GM12878 (cell line): ENCODE data around the gene AGBL4. TPM values are rescaled to one million over a fixed set of nuclear protein-coding genes. Genes with fewer than 3 reads are reported as not detected.

Source experiments
- ATAC-seq: fragments of 200-7000 bp; cut with Tn5 transposase; 3 replicates; pipeline ENCODE4 v1.9.1; 2020; ENCODE audit warnings: mild to moderate bottlenecking, moderate library complexity
- BruUV-seq: library from RNA; stranded (reverse); fragments of 400-500 nt; replicated peaks from 2 replicates; lab custom pipeline; 2021; lab: Mats Ljungman, UMichigan
- CTCF ChIA-PET: fragments of 300-600 bp; sonication (Branson Sonifier 250); formaldehyde crosslinking; extraction: SDS; loops from one replicate; lab custom pipeline; 2021; ENCODE audit warnings: inconsistent platforms; lab: Yijun Ruan, JAX
- POLR2A ChIA-PET: fragments of 350-600 bp; formaldehyde crosslinking; extraction: SDS; loops from one replicate; lab custom pipeline; 2021; ENCODE audit warnings: inconsistent platforms; lab: Charles Lee
- RAD21 ChIA-PET: fragments of 300-600 bp; sonication (Branson Sonifier 250); formaldehyde crosslinking; loops from one replicate; lab custom pipeline; 2023; ENCODE audit warnings: antibody characterized with exemption; ENCODE audit not compliant: unreplicated experiment; lab: Charles Lee
- SMC1A ChIA-PET: fragments of 300-600 bp; sonication (Branson Sonifier 250); formaldehyde crosslinking; loops from one replicate; lab custom pipeline; 2023; ENCODE audit not compliant: unreplicated experiment, uncharacterized antibody; lab: Charles Lee
- DNase-seq: peaks from one replicate; pipeline ENCODE4 v3.0.0-alpha.2; 2011; ENCODE audit warnings: low read depth, low spot score
- FAIRE-seq: peaks from 3 replicates; lab custom pipeline; 2011; peaks lifted over from hg19 to GRCh38; lab: Jason Lieb, UNC
- H2AFZ ChIP-seq: 2 replicates; pipeline ENCODE4 v1.6.0; 2011; ENCODE audit warnings: low read depth, low read length, control low read depth; ENCODE audit not compliant: control insufficient read depth
- H3K27ac ChIP-seq: 2 replicates; pipeline ENCODE4 v1.5.1; 2011; ENCODE audit warnings: control low read depth; ENCODE audit not compliant: control insufficient read depth, insufficient read depth
- H3K27me3 ChIP-seq, 2 experiments: replicated peaks in 1 of 2; 2 replicates each; pipeline versions ENCODE4 v1.6.0 to v1.6.1; 2011; ENCODE audit warnings: low read length in 1 of 2; ENCODE audit not compliant: control insufficient read depth in 2 of 2, insufficient read depth in 2 of 2
- H3K36me3 ChIP-seq, 2 experiments: 2 replicates each; pipeline ENCODE4 v1.5.1; 2011; ENCODE audit warnings: low read length in 1 of 2; ENCODE audit not compliant: control insufficient read depth in 2 of 2, insufficient read depth in 2 of 2
- H3K4me1 ChIP-seq: 2 replicates; pipeline ENCODE4 v1.6.1; 2011; ENCODE audit warnings: mild to moderate bottlenecking, low read length, moderate library complexity, mixed read lengths; ENCODE audit not compliant: control insufficient read depth, insufficient read depth
- H3K4me2 ChIP-seq: 2 replicates; pipeline ENCODE4 v1.6.0; 2011; ENCODE audit warnings: control low read depth; ENCODE audit not compliant: control insufficient read depth, insufficient read depth
- H3K4me3 ChIP-seq: fragments of 200-600 bp; sonication (generic); 2 replicates; pipeline ENCODE4 v1.5.1; 2016
- H3K79me2 ChIP-seq: 2 replicates; pipeline ENCODE4 v1.6.0; 2011; ENCODE audit warnings: low read length; ENCODE audit not compliant: control insufficient read depth, insufficient read depth
- H3K9ac ChIP-seq: 2 replicates; pipeline ENCODE4 v1.8.0; 2011; ENCODE audit warnings: low read length, control low read depth, mixed read lengths; ENCODE audit not compliant: control insufficient read depth, insufficient read depth
- H3K9me3 ChIP-seq: replicated peaks from 3 replicates; pipeline ENCODE4 v1.5.1; 2011; ENCODE audit warnings: mild to moderate bottlenecking, low read length; ENCODE audit not compliant: control insufficient read depth, insufficient read depth
- H4K20me1 ChIP-seq: 2 replicates; pipeline ENCODE4 v1.6.0; 2011; ENCODE audit not compliant: control insufficient read depth, insufficient read depth
- CBX3 ChIP-seq: fragments of 200-600 bp; sonication (generic); IDR thresholded peaks from 2 replicates; pipeline ENCODE4 v1.6.1; 2016; ENCODE audit warnings: low read depth, borderline replicate concordance
- DPF2 ChIP-seq: fragments of 450-650 bp; IDR thresholded peaks from 2 replicates; pipeline ENCODE4 v1.6.1; 2017; ENCODE audit warnings: mild to moderate bottlenecking
- EED ChIP-seq: sonication (generic); IDR thresholded peaks from 2 replicates; pipeline ENCODE4 v1.6.1; 2016; ENCODE audit warnings: antibody characterized with exemption, low read depth
- EP300 ChIP-seq, 2 experiments: fragments of 150-350 bp in 1 of 2; IDR thresholded peaks; 2 replicates each; pipeline ENCODE4 v1.6.1; 2011 to 2012; ENCODE audit warnings: low read depth in 2 of 2, low read length in 2 of 2, borderline replicate concordance in 1 of 2, improper control_type of control experiment in 1 of 2, inconsistent platforms in 1 of 2; ENCODE audit not compliant: control insufficient read depth in 1 of 2
- ESRRA ChIP-seq: IDR thresholded peaks from 2 replicates; pipeline ENCODE4 v1.6.1; 2012; ENCODE audit warnings: mild to moderate bottlenecking, low read length, improper control_type of control experiment
- IRF3 ChIP-seq: fragments of 450-650 bp; IDR thresholded peaks from 2 replicates; pipeline ENCODE4 v1.6.1; 2014; ENCODE audit warnings: mild to moderate bottlenecking
- IRF4 ChIP-seq: IDR thresholded peaks from 2 replicates; pipeline ENCODE4 v1.6.1; 2011; ENCODE audit warnings: low read depth, low read length
- MAX ChIP-seq: IDR thresholded peaks from 2 replicates; pipeline ENCODE4 v1.6.1; 2012; ENCODE audit warnings: low read depth, low read length, improper control_type of control experiment
- MYC ChIP-seq: IDR thresholded peaks from 2 replicates; pipeline ENCODE4 v1.6.1; 2011; ENCODE audit warnings: mild to moderate bottlenecking, low read length, moderate library complexity, inconsistent platforms; ENCODE audit not compliant: insufficient read depth, insufficient replicate concordance, insufficient read length, severe bottlenecking
- POU2F2 ChIP-seq: IDR thresholded peaks from 3 replicates; pipeline ENCODE4 v1.6.1; 2011; ENCODE audit warnings: low read depth, mild to moderate bottlenecking, low read length, borderline replicate concordance
- SMAD5 ChIP-seq: IDR thresholded peaks from 2 replicates; pipeline ENCODE4 v1.6.1; 2016; ENCODE audit warnings: antibody characterized with exemption, low read depth
- WRNIP1 ChIP-seq: IDR thresholded peaks from 2 replicates; pipeline ENCODE4 v1.6.1; 2011; ENCODE audit warnings: low read depth, low read length, improper control_type of control experiment, borderline replicate concordance
- YBX1 ChIP-seq: fragments of 450-650 bp; IDR thresholded peaks from 2 replicates; pipeline ENCODE4 v1.6.1; 2016; ENCODE audit warnings: antibody characterized with exemption
- ZNF207 ChIP-seq: fragments of 450-650 bp; IDR thresholded peaks from 2 replicates; pipeline ENCODE4 v1.6.1; 2014; ENCODE audit warnings: antibody characterized with exemption, mild to moderate bottlenecking, borderline replicate concordance
- WGBS: methylation state at CpG from one replicate; pipeline ENCODE4 v1.1.6; 2016; ENCODE audit warnings: low lambda C conversion rate; ENCODE audit not compliant: insufficient replicate concordance, insufficient coverage; ENCODE audit errors: missing lambda C conversion rate; 5-methylcytosine and 5-hydroxymethylcytosine counted together
- in situ Hi-C: fragments of 300-500 bp; cut with MboI; formaldehyde crosslinking; loops from 9 replicates; pipeline ENCODE4 v1.14.3; 2018; ENCODE audit warnings: mixed read lengths
- intact Hi-C: fragments of 100-400 bp; cut with micrococcal nuclease; formaldehyde crosslinking; loops from one replicate; pipeline ENCODE4 v1.14.2; 2022; ENCODE audit not compliant: unreplicated experiment
- polyA plus RNA-seq, 11 experiments: library from polyadenylated mRNA; depleted of rRNA in 4 of 11; unstranded in 6 of 11; stranded (reverse) in 5 of 11; fragments of >200 nt; fragmentation: Nextera tagmentation in 4 of 11; fragmentation: Illumina TruSeq in 1 of 11; extraction: Ambion mirVana in 4 of 11; extraction: Trizol in 1 of 11; gene quantifications; 1 replicate in 1 of 11; 2 replicates in 10 of 11; pipeline versions ENCODE4 v1.2.1 to v1.2.3, GENCODE V29; 2011 to 2016; ENCODE audit warnings: inconsistent platforms in 2 of 11, missing spikeins in 2 of 11, low read depth in 1 of 11
- total RNA-seq, 4 experiments: library from RNA; depleted of rRNA in 3 of 4; stranded (reverse); fragments of >200 nt in 3 of 4; fragmentation: Illumina TruSeq in 1 of 4; extraction: Trizol in 1 of 4; gene quantifications; 2 replicates each; pipeline versions ENCODE4 v1.2.1 to v1.2.3, GENCODE V29; 2013 to 2021
- TF ChIP-seq, protein P1 (sequence below): IDR thresholded peaks from 2 replicates; pipeline ENCODE4 v1.6.1; 2011; ENCODE audit warnings: borderline replicate concordance, low read depth, mild to moderate bottlenecking, moderate library complexity, mixed read lengths, low read length; ENCODE audit not compliant: insufficient read depth; ENCODE audit errors: extremely low read length
- TF ChIP-seq, protein P2 (sequence below): IDR thresholded peaks from 2 replicates; pipeline ENCODE4 v1.6.1; 2012; ENCODE audit warnings: low read depth, low read length, improper control_type of control experiment

AGBL4 gene
- total and polyA plus RNA-seq, 10 of the 15 experiments (the other 5 are each of a cell fraction or from before 2014, with no cell fraction given), result 0.31 TPM; not detected in 9

DNA sequence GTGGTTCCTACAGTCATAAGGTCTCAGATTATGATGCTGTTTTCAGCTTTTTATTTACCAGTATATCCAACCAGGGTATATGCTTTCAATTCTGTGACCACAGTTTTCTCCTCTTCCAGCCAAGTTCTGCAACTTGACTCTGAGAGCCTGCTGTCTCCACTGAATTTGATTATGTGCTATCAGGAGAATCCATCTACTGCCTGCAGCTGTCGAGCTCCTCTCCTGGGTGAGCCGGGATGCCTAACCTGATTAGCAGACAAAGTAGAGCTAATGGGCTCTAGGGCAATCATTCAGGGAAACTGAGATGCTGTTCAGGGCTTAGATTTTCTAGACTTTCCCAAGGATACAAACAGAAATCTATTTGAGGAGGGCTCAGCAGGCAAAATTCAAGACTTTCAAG is 975.6 kb downstream of the AGBL4 start:
- Histone ChIP-seq H4K20me1 (no peaks in the 10 kb centered on the region), H3K27me3 (no peaks in the 10 kb centered on the region), H3K4me1 (no peaks in the 10 kb centered on the region), H3K4me3 (no peak overlapping the region), H3K9me3 (no peaks in the 10 kb centered on the region), H3K36me3 (no peaks in the 10 kb centered on the region), H3K9ac (no peak overlapping the region), H2AFZ (no peak overlapping the region), H3K4me2 (no peak overlapping the region), H3K79me2 (no peaks in the 10 kb centered on the region), H3K27ac (no peak overlapping the region)
- SMC1A ChIA-PET, result no interaction called here
- ATAC-seq (no peak), FAIRE-seq (no peak), DNase-seq (no peak)
- CTCF ChIA-PET, result no interaction called here
- no TSS peak for BruUV-seq
- 4% methylated on average over 2 of the region's 2 CpGs for WGBS
- in situ Hi-C loops, result no loop called here
- TF ChIP-seq, protein P1, sequence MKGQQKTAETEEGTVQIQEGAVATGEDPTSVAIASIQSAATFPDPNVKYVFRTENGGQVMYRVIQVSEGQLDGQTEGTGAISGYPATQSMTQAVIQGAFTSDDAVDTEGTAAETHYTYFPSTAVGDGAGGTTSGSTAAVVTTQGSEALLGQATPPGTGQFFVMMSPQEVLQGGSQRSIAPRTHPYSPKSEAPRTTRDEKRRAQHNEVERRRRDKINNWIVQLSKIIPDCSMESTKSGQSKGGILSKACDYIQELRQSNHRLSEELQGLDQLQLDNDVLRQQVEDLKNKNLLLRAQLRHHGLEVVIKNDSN, result no peak
- TF ChIP-seq CBX3, result no peak
- no peak for TF ChIP-seq EP300 (IDR thresholded peaks at IDR 0.05; ENCODE audit: borderline replicate concordance in 1 of 2, control insufficient read depth in 1 of 2, low read depth in 2 of 2, low read length in 2 of 2)
- TF ChIP-seq WRNIP1, result no peak
- TF ChIP-seq EED, result no peak
- intact Hi-C loops, result loop anchor here (10.0 kb wide), 1 partner anchor 377 kb away; no protein-coding TSS in a partner anchor
- RAD21 ChIA-PET, result no interaction called here
- POLR2A ChIA-PET, result no interaction called here

DNA sequence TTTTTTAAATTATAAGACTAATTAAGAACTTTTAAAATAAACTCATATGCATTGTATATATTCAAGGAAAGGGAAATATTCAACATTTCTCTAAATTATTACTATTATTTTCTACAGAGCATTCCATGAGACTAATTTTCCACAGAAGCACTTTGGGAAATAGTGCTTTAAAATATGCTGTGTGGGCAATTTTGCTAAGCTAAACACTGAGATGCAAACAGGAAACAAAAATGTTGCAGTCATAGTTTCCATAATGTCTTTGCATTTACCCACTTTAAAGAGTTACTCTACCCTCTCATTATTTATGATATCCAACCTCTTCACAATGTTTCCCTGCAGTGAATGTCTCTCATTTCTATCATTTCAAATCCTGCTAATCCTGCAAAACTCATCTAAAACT is 977.4 kb downstream of the AGBL4 start:
- ChIA-PET POLR2A (no interaction called here), RAD21 (no interaction called here), CTCF (no interaction called here), SMC1A (no interaction called here)
- Histone ChIP-seq H3K4me3 (no peak overlapping the region), H3K4me2 (no peak overlapping the region), H4K20me1 (no peaks in the 10 kb centered on the region), H3K36me3 (no peaks in the 10 kb centered on the region), H3K79me2 (no peaks in the 10 kb centered on the region), H3K4me1 (no peaks in the 10 kb centered on the region), H3K27ac (no peak overlapping the region), H3K27me3 (no peaks in the 10 kb centered on the region), H3K9ac (no peak overlapping the region), H3K9me3 (no peaks in the 10 kb centered on the region), H2AFZ (no peak overlapping the region)
- no TSS peak for BruUV-seq
- no peak for ATAC-seq
- FAIRE-seq, result no peak
- in situ Hi-C loops (no loop called here), intact Hi-C loops (loop anchor here (10.0 kb wide), 1 partner anchor 378 kb away; no protein-coding TSS in a partner anchor)
- DNase-seq, result no peak
- TF ChIP-seq ZNF207 (no peak), MYC (no peak), MAX (no peak), WRNIP1 (no peak), SMAD5 (no peak), YBX1 (no peak), IRF4 (no peak), DPF2 (no peak), POU2F2 (no peak), ESRRA (no peak), IRF3 (no peak)
- TF ChIP-seq, protein P2, sequence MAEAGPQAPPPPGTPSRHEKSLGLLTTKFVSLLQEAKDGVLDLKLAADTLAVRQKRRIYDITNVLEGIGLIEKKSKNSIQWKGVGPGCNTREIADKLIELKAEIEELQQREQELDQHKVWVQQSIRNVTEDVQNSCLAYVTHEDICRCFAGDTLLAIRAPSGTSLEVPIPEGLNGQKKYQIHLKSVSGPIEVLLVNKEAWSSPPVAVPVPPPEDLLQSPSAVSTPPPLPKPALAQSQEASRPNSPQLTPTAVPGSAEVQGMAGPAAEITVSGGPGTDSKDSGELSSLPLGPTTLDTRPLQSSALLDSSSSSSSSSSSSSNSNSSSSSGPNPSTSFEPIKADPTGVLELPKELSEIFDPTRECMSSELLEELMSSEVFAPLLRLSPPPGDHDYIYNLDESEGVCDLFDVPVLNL, result no peak
